LHCN-M2 (cell line): ENCODE data around the gene LIMS2. TPM values are rescaled to one million over a fixed set of nuclear protein-coding genes. Genes with fewer than 3 reads are reported as not detected.
A peak's percentile ranks its signal among the peaks of the same experiment; 100 is the strongest.

Source experiments
- DNase-seq: peaks from one replicate; pipeline ENCODE4 v3.0.0-alpha.2; 2012; ENCODE audit warnings: low read depth
- total RNA-seq: library from RNA; depleted of rRNA; stranded (reverse); fragments of >200 nt; gene quantifications from 2 replicates; pipeline ENCODE4 v1.2.3, GENCODE V29; 2014

The LIMS2 gene
- total RNA-seq, 1 experiment from 2014 or later, result 2.3 TPM

DNA sequence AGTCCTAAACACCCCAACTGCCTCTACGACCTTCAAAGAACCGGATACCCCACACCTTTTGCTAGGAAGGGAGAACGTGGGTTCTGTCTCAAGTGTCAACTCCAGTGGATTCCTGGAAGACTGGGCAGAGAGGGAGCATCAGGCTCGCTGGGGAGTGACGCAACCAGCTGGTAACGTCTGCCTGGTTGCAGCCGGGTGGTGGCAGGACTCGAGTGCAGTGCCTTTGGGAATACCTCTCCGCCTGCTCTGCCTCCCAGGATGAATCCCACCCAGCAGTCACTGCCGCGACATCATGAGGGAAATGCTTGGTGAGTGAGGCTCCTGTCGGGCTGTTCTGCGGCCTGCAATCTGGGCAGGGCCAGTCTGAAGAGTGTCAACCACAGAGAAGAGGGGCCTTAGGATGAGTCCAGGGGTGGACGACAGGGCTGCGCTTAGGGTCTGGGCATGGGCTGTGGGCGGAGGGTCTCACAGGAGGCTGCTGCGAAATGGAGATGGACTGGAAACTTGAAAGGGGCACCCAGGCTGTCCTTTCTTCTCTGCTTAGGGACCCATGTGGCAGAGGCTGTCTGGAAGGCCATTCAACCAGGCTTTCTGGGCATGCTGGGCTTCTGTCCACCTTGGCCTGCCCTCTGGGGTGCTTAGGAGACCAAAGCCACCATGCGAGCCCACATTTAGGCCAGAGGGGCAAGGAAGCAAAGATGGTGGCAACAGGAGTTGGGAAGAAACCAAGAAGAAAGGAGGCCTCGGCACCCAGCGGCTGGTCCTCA is 16.5 kb downstream of the LIMS2 start:
- no peak for DNase-seq

DNA sequence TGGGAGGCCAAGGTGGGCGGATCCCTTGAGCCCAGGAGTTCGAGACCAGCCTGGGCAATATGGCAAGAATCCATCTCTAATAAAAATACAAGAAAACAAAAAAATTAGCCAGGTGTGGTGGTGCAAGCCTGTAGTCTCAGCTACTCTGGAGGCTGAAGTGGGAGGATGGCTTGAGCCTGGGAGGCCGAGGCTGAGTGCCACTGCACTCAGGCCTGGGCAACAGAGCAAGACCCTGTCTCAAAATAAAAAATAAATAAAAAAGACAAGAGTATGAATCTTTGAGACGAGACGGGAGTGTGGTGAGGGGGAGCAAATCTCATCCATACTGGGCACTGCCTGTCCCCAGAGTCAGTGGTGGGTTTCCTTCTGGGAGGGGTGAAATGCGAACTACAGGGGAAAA is 17.2 kb downstream of the LIMS2 start:
- DNase-seq, result no peak

DNA sequence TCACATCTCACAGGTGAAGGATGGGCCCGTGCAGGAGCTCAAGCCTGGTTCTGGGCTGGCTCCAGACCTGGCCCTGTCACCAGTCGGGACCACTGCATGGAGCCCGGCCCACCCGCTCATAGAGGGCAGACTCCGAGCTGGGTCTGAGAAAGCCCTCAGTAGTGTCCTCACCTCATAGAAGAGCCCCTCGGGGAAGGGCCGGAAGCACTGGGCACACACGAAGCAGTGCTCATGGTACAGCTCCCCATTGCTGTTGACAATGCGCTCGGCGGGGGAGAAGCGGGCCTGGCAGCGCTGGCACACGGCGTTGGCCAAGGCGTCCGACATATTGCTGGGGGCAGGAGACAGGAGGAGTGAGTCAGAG is 18.1 kb downstream of the LIMS2 start:
- no peak for DNase-seq

GRCh38 chr2:127656569-127657231 is 18.6 kb downstream of the LIMS2 start:
- no peak for DNase-seq

DNA sequence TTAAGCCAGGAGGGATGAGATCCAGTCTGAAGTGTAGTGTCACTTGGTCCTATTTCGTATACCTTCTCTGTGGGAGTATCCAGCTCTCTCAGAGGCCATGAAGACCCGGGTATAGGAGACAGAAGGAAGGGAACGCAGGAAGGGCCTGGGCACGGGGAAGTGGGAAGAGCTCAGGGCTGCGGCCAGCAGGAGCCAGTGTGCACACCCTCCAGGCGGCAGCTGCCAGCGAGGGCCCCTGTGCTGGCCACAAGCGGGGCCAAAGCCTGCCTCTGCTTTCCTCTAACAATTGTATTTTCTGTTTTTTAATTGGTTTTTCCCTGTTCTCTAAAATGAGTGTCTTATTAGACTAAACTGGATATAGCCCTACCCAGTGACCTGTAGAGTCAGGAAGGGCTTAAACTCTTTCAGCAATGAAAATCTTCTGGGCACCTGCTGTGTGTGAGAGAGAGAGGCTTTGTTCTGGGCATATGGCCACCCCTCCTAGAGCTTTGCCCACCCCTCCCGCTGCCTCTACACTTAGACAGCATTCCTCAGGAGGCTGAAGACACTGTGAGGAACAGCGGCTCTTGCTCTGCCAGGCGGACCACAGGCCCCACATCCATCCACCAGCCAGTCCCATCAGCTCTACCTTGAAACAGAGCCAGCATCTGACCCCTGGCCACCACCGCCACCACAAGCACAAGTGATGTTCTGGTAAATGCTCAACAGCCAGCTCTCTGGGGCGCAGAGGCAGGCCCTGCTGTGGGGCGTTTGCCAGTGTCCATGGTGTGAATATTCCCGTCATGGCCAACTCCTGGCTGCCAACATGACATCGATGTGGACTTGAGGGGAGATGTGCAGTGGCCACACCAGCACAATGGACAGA is 19.9 kb downstream of the LIMS2 start:
- no peak for DNase-seq

GRCh38 chr2:127654838-127655175 is 20.5 kb downstream of the LIMS2 start:
- DNase-seq, result no peak

GRCh38 chr2:127654084-127654837 is 21.1 kb downstream of the LIMS2 start:
- DNase-seq, result no peak

GRCh38 chr2:127653421-127654083 is 21.8 kb downstream of the LIMS2 start:
- no peak for DNase-seq

GRCh38 chr2:127652786-127653357 is 22.5 kb downstream of the LIMS2 start:
- DNase-seq, result no peak

- DNase-seq, result no peak
Measured at GRCh38 chr2:127651971-127652550, 23.3 kb downstream of the LIMS2 start.

GRCh38 chr2:127651381-127651809 is 23.9 kb downstream of the LIMS2 start:
- DNase-seq, result no peak

DNA sequence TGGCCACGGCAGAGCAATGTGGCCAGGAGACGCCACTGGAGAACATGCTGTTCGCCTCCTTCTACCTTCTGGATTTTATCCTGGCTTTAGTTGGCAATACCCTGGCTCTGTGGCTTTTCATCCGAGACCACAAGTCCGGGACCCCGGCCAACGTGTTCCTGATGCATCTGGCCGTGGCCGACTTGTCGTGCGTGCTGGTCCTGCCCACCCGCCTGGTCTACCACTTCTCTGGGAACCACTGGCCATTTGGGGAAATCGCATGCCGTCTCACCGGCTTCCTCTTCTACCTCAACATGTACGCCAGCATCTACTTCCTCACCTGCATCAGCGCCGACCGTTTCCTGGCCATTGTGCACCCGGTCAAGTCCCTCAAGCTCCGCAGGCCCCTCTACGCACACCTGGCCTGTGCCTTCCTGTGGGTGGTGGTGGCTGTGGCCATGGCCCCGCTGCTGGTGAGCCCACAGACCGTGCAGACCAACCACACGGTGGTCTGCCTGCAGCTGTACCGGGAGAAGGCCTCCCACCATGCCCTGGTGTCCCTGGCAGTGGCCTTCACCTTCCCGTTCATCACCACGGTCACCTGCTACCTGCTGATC is 24.4 kb downstream of the LIMS2 start:
- DNase-seq, result no peak

DNA sequence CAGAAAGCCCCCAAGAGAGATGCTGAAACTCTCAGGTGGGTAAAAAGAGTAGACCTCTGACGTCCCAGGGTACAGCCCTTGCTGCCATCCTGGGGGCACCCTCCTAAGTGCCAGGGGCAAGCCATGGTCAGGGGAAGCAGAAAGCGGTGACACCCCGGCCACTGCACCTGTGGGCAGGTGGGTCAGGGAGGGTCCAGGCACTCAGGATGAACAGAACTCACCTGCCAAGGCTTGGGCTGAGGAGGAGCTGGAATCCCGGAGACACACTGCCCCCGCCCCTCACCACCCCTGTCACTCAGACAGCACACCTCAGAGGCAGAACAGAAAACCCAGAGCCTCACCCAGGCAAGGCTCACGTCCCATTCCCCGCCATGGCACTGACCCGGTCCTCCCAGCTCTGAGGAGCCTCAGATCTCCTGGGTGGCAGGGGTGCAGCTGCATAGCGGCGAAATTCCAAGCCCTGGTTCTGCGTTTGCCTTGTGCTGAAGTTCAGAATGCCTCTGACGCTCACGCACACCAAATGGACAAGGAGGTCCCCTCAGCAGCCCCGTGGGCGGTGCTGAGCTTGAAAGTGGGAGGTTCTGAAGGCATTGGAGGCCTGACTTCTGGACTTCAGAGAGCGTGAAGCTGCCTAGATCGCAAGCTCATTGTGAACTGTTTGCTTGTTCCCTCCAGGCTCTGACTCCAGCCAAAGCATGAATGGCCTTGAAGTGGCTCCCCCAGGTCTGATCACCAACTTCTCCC is 25.1 kb downstream of the LIMS2 start:
- DNase-seq, result no peak

DNA sequence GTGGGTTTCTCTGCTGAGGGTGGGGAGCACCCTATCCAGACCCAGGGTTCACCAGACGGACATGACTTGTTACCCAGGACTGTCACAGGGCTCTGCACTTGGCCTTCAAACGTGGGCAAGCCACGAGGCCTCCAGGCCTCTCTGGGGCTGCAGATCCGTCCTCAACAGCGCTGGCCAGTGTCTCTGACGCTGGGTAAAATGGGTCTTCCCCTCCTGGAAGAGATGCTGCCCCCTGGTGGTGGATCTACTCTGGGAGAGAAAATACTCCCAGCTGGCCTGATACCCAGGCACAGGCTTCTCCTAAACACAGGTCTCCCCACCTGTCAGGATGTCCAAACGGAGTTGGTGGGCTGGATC is 25.7 kb downstream of the LIMS2 start:
- peak; percentile 77 for DNase-seq

- DNase-seq, result no peak
Measured at GRCh38 chr2:127649100-127649611, 26.2 kb downstream of the LIMS2 start.

- no peak for DNase-seq
Measured at GRCh38 chr2:127648321-127648720, 27.0 kb downstream of the LIMS2 start.

DNA sequence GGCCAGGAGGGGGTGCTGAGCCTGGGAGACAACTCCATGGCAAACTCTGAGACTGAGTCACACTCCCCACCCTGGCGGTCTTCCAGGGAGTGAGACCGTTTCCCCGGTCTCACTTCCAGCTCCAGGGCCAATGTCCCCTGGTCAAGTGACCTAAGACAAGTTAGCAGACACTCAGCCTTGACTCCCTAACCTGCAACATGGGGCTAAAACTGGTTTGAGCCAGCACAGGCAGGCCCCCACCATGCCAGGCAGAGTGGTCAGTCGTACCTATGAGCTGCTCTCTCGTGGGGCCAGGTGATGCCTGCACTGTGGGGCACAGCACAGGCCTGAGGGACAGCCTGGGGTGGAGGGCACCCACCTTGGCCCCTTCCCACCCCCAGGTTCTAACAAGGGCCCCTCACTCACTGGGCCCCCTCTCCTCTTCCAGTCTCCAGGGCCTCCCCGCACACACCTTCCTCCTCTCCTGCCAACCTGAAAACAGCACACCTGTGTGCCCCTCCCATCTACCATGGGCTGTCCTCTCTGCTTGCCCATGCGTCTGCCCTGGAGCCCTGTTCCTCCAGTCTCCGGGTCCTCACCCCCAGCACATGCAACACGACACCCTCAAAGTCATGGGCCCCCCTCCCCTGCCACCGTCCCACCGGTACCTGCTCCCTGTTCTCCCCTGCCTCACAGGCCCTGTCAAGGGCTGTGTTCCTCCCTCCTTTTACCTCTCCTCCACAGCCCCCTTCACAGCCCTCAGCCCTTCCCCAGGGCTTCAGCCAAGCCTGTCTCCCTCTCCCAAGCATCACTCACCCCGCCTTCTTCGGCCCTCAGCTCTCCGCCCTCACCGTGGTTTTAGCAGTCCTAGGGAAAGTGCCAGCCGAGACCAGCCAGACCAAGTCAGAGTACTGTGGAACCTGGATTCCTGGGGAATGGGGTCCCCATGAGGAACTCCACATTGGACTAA is 27.8 kb downstream of the LIMS2 start:
- DNase-seq, result no peak
